Ascending aorta (tissue), 2 donors: Measurements from ENCODE around the gene TET1. TPM values are rescaled to one million over a fixed set of nuclear protein-coding genes. Genes with fewer than 3 reads are reported as not detected.

Experiments
- DNase-seq, 2 donors: peaks; one replicate each; pipeline ENCODE4 v3.0.0-alpha.2; 2019; ENCODE audit warnings: low spot score in 2 of 2
- H3K27ac ChIP-seq, 2 donors: fragments of 200-600 bp; sonication (generic); one replicate each; pipeline ENCODE4 v1.5.1; 2016 to 2017; ENCODE audit warnings: mild to moderate bottlenecking in 1 of 2
- H3K27me3 ChIP-seq: fragments of 200-600 bp; sonication (generic); one replicate; pipeline ENCODE4 v1.5.1; 2017
- H3K36me3 ChIP-seq, 2 donors: fragments of 200-600 bp; sonication (generic); one replicate each; pipeline ENCODE4 v1.5.1; 2016
- H3K4me1 ChIP-seq, 2 donors: fragments of 200-600 bp; sonication (generic); one replicate each; pipeline ENCODE4 v1.5.1; 2016 to 2017; ENCODE audit warnings: mild to moderate bottlenecking in 1 of 2
- H3K4me3 ChIP-seq, 2 donors: fragments of 200-600 bp; sonication (generic); one replicate each; pipeline ENCODE4 v1.5.1; 2016 to 2017; ENCODE audit warnings: mild to moderate bottlenecking in 1 of 2
- H3K9me3 ChIP-seq, 2 donors: fragments of 200-600 bp; sonication (generic); one replicate each; pipeline ENCODE4 v1.5.1; 2016
- intact Hi-C: fragments of 100-400 bp; cut with DNase I; formaldehyde crosslinking; loops from one replicate; pipeline ENCODE4 v1.15.1; 2023
- total RNA-seq: library from RNA; depleted of rRNA; stranded (reverse); fragments of >200 nt; gene quantifications from one replicate; pipeline ENCODE4 v1.1.0, GENCODE V29; 2016
- TF ChIP-seq, protein P1 (sequence below), 3 experiments: fragments of 200-600 bp in 2 of 3; fragments of 450-650 bp in 1 of 3; sonication (generic) in 2 of 3; IDR thresholded peaks; one replicate each; pipeline ENCODE4 v1.5.1; 2016 to 2019; ENCODE audit warnings: antibody characterized with exemption in 3 of 3, mild to moderate bottlenecking in 1 of 3, moderate library complexity in 1 of 3

Gene TET1
- total RNA-seq, 1 donor from 2014 or later = 3.9 TPM

GRCh38 chr10:68536973-68537372, 23.2 kb upstream of the TET1 start:
- Histone ChIP-seq H3K36me3 (no peaks in the 10 kb centered on the region), H3K27ac (no peak overlapping the region), H3K4me1 (no peaks in the 10 kb centered on the region), H3K27me3 (no peaks in the 10 kb centered on the region), H3K9me3 (no peaks in the 10 kb centered on the region), H3K4me3 (no peak overlapping the region)
- TF ChIP-seq, protein P1, sequence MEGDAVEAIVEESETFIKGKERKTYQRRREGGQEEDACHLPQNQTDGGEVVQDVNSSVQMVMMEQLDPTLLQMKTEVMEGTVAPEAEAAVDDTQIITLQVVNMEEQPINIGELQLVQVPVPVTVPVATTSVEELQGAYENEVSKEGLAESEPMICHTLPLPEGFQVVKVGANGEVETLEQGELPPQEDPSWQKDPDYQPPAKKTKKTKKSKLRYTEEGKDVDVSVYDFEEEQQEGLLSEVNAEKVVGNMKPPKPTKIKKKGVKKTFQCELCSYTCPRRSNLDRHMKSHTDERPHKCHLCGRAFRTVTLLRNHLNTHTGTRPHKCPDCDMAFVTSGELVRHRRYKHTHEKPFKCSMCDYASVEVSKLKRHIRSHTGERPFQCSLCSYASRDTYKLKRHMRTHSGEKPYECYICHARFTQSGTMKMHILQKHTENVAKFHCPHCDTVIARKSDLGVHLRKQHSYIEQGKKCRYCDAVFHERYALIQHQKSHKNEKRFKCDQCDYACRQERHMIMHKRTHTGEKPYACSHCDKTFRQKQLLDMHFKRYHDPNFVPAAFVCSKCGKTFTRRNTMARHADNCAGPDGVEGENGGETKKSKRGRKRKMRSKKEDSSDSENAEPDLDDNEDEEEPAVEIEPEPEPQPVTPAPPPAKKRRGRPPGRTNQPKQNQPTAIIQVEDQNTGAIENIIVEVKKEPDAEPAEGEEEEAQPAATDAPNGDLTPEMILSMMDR (IDR thresholded peaks at IDR 0.05) = no peak
- intact Hi-C loops = no loop called here
- DNase-seq = no peak

GRCh38 chr10:68537796-68538195, 22.3 kb upstream of the TET1 start:
- Histone ChIP-seq H3K4me1 (no peaks in the 10 kb centered on the region), H3K36me3 (no peaks in the 10 kb centered on the region), H3K27me3 (no peaks in the 10 kb centered on the region), H3K9me3 (no peaks in the 10 kb centered on the region), H3K27ac (no peak overlapping the region), H3K4me3 (no peak overlapping the region)
- intact Hi-C loops = no loop called here
- no peak for DNase-seq
- TF ChIP-seq, protein P1 (IDR thresholded peaks at IDR 0.05) = no peak

DNA sequence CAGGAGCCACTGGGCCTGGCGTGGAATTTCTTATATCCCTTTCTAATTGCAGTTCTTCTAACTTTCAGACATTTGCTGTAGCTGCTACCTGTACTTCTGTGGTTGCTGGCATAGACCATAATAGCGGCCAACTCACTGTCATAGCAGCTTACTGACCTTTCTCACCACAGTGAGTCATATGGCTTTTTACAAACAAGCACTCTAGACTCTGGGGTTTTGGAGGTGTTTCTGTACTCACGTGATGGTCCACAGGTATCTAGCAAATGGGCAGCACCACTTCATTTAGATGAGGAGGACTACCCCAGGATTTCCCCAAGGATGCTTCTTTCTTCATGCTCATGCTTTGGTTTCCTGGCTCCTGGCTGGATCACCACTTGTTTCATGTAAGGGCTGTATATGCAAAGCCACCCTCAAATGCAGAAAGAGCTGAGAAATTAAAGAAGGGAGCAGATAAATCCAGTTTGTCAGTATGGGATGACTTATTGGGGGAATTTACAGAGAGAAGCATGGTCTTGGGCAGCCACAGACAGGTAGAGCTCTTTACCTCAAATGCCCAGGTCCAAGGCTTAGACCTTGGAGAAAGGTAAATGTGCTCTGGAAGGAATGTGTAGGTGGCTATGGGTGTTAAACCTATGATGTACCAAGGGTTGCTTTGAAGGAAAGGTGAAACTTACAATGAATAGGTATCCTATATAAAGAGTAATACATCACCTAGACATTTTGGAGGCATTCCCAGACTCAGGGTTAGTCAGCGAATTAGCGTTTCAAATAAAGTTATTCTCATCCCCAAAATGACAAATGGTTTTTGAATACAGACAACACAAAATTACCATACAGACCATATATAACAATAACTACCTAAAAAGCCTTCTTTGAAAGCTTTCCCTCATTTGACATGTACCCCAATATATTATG, 16.9 kb upstream of the TET1 start:
- Histone ChIP-seq H3K27ac (no peak overlapping the region), H3K4me1 (no peaks in the 10 kb centered on the region), H3K27me3 (no peaks in the 10 kb centered on the region), H3K9me3 (no peaks in the 10 kb centered on the region), H3K36me3 (no peaks in the 10 kb centered on the region), H3K4me3 (no peak overlapping the region)
- TF ChIP-seq, protein P1 (IDR thresholded peaks at IDR 0.05) = no peak
- intact Hi-C loops = no loop called here
- DNase-seq = no peak

DNA sequence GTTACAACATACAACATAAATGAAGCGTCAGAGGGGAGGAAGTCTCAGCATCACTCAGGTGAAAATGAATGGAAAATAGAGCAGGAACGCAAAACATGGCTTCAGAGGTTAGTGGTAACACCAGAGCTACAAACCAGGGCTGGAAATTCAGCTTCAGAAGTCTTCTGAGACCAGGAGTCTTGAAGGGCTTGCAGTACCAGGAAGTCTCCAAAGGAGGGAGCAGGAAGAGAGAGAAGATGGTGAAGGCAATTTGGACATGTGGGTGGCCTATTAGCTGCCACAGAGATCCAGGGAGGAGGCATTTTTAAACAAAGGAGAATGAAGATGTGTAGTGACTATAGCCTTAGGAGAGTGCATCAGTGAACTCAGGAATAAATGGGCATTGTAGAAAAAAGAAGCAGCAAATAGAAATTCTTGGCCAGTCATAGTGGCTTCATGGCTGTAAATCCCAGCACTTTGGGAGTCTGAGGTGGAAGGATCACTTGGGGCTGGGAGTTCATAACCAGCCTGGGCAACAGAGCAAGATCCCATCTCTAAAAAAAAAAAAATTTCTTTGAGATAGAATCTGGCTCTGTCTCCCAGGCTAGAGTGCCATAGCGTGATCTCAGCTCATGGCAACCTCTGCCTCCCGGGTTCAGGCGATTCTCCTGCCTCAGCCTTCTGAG, 9.3 kb upstream of the TET1 start:
- peak in 1 of 2 donors; percentile 69 for DNase-seq

DNA sequence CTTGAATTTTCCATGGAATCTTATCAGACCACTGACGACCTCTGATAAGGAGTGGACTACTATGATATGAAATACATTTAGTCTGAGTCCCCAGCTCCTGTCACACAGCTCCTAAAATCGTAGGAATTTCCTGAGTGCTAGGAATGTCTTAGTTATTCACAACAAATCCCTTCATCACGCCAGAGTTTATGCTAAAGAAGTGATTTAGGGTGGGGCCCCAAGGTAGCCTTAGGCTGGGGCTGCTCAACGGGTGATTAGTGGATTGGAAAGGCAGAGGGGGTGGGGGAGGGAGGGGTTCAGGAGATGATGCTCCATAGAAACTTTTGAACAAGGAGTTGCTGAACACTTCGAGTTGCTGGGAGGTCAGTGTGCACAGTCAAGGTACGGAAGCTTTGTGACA, 7.0 kb upstream of the TET1 start:
- no peak for DNase-seq
- Histone ChIP-seq H3K4me1 (no peaks in the 10 kb centered on the region), H3K9me3 (no peaks in the 10 kb centered on the region), H3K27ac (no peak overlapping the region), H3K4me3 (no peak overlapping the region), H3K27me3 (no peaks in the 10 kb centered on the region), H3K36me3 (no peaks in the 10 kb centered on the region)
- TF ChIP-seq, protein P1 (IDR thresholded peaks at IDR 0.05) = no peak
- intact Hi-C loops = no loop called here

More for the DNA sequence above, 9.3 kb upstream of the TET1 start:
- Histone ChIP-seq H3K9me3 (no peaks in the 10 kb centered on the region), H3K4me3 (no peak overlapping the region), H3K27me3 (no peaks in the 10 kb centered on the region), H3K27ac (no peak overlapping the region), H3K36me3 (no peaks in the 10 kb centered on the region), H3K4me1 (no peaks in the 10 kb centered on the region)
- TF ChIP-seq, protein P1 (IDR thresholded peaks at IDR 0.05) = peak; percentile 56 to 78 (median 67)
- intact Hi-C loops = no loop called here
